GM12878 (cell line): ENCODE data around the gene ETV6. TPM values are rescaled to one million over a fixed set of nuclear protein-coding genes. Genes with fewer than 3 reads are reported as not detected.
A peak's percentile ranks its signal among the peaks of the same experiment; 100 is the strongest.

Source experiments
- ATAC-seq: fragments of 200-7000 bp; cut with Tn5 transposase; 3 replicates; pipeline ENCODE4 v1.9.1; 2020; ENCODE audit warnings: mild to moderate bottlenecking, moderate library complexity
- BruUV-seq: library from RNA; stranded (reverse); fragments of 400-500 nt; replicated peaks from 2 replicates; lab custom pipeline; 2021; lab: Mats Ljungman, UMichigan
- CTCF ChIA-PET: fragments of 300-600 bp; sonication (Branson Sonifier 250); formaldehyde crosslinking; extraction: SDS; loops from one replicate; lab custom pipeline; 2021; ENCODE audit warnings: inconsistent platforms; lab: Yijun Ruan, JAX
- POLR2A ChIA-PET: fragments of 350-600 bp; formaldehyde crosslinking; extraction: SDS; loops from one replicate; lab custom pipeline; 2021; ENCODE audit warnings: inconsistent platforms; lab: Charles Lee
- RAD21 ChIA-PET: fragments of 300-600 bp; sonication (Branson Sonifier 250); formaldehyde crosslinking; loops from one replicate; lab custom pipeline; 2023; ENCODE audit warnings: antibody characterized with exemption; ENCODE audit not compliant: unreplicated experiment; lab: Charles Lee
- SMC1A ChIA-PET: fragments of 300-600 bp; sonication (Branson Sonifier 250); formaldehyde crosslinking; loops from one replicate; lab custom pipeline; 2023; ENCODE audit not compliant: unreplicated experiment, uncharacterized antibody; lab: Charles Lee
- DNase-seq: peaks from one replicate; pipeline ENCODE4 v3.0.0-alpha.2; 2011; ENCODE audit warnings: low read depth, low spot score
- FAIRE-seq: peaks from 3 replicates; lab custom pipeline; 2011; peaks lifted over from hg19 to GRCh38; lab: Jason Lieb, UNC
- H2AFZ ChIP-seq: 2 replicates; pipeline ENCODE4 v1.6.0; 2011; ENCODE audit warnings: low read depth, low read length, control low read depth; ENCODE audit not compliant: control insufficient read depth
- H3K27ac ChIP-seq: 2 replicates; pipeline ENCODE4 v1.5.1; 2011; ENCODE audit warnings: control low read depth; ENCODE audit not compliant: control insufficient read depth, insufficient read depth
- H3K27me3 ChIP-seq, 2 experiments: replicated peaks in 1 of 2; 2 replicates each; pipeline versions ENCODE4 v1.6.0 to v1.6.1; 2011; ENCODE audit warnings: low read length in 1 of 2; ENCODE audit not compliant: control insufficient read depth in 2 of 2, insufficient read depth in 2 of 2
- H3K36me3 ChIP-seq, 2 experiments: 2 replicates each; pipeline ENCODE4 v1.5.1; 2011; ENCODE audit warnings: low read length in 1 of 2; ENCODE audit not compliant: control insufficient read depth in 2 of 2, insufficient read depth in 2 of 2
- H3K4me1 ChIP-seq: 2 replicates; pipeline ENCODE4 v1.6.1; 2011; ENCODE audit warnings: mild to moderate bottlenecking, low read length, moderate library complexity, mixed read lengths; ENCODE audit not compliant: control insufficient read depth, insufficient read depth
- H3K4me2 ChIP-seq: 2 replicates; pipeline ENCODE4 v1.6.0; 2011; ENCODE audit warnings: control low read depth; ENCODE audit not compliant: control insufficient read depth, insufficient read depth
- H3K4me3 ChIP-seq: fragments of 200-600 bp; sonication (generic); 2 replicates; pipeline ENCODE4 v1.5.1; 2016
- H3K79me2 ChIP-seq: 2 replicates; pipeline ENCODE4 v1.6.0; 2011; ENCODE audit warnings: low read length; ENCODE audit not compliant: control insufficient read depth, insufficient read depth
- H3K9ac ChIP-seq: 2 replicates; pipeline ENCODE4 v1.8.0; 2011; ENCODE audit warnings: low read length, control low read depth, mixed read lengths; ENCODE audit not compliant: control insufficient read depth, insufficient read depth
- H3K9me3 ChIP-seq: replicated peaks from 3 replicates; pipeline ENCODE4 v1.5.1; 2011; ENCODE audit warnings: mild to moderate bottlenecking, low read length; ENCODE audit not compliant: control insufficient read depth, insufficient read depth
- H4K20me1 ChIP-seq: 2 replicates; pipeline ENCODE4 v1.6.0; 2011; ENCODE audit not compliant: control insufficient read depth, insufficient read depth
- ATF3 ChIP-seq: IDR thresholded peaks from 2 replicates; pipeline ENCODE4 v1.6.1; 2011; ENCODE audit warnings: low read depth, mild to moderate bottlenecking, low read length, moderate library complexity, borderline replicate concordance; ENCODE audit errors: extremely low read depth
- BACH1 ChIP-seq: fragments of 450-650 bp; IDR thresholded peaks from 2 replicates; pipeline ENCODE4 v1.6.1; 2017; ENCODE audit warnings: mild to moderate bottlenecking, borderline replicate concordance
- ESRRA ChIP-seq: IDR thresholded peaks from 2 replicates; pipeline ENCODE4 v1.6.1; 2012; ENCODE audit warnings: mild to moderate bottlenecking, low read length, improper control_type of control experiment
- KLF5 ChIP-seq: fragments of 450-650 bp; IDR thresholded peaks from 2 replicates; pipeline ENCODE4 v1.6.1; 2014; ENCODE audit warnings: mild to moderate bottlenecking; ENCODE audit not compliant: partially characterized antibody
- NFIC ChIP-seq: IDR thresholded peaks from 2 replicates; pipeline ENCODE4 v1.6.1; 2012; ENCODE audit warnings: low read depth, mild to moderate bottlenecking, inconsistent platforms, low read length, moderate library complexity
- NFYB ChIP-seq: IDR thresholded peaks from 2 replicates; pipeline ENCODE4 v1.6.1; 2011; ENCODE audit warnings: low read depth, mild to moderate bottlenecking, low read length, improper control_type of control experiment, moderate library complexity; ENCODE audit not compliant: insufficient read depth
- POLR2AphosphoS5 ChIP-seq: IDR thresholded peaks from 2 replicates; pipeline ENCODE4 v1.6.1; 2011; ENCODE audit warnings: mild to moderate bottlenecking, low read length, inconsistent platforms
- REST ChIP-seq: IDR thresholded peaks from 2 replicates; pipeline ENCODE4 v1.6.1; 2012; ENCODE audit warnings: mild to moderate bottlenecking, low read depth, low read length
- SKIL ChIP-seq: fragments of 450-650 bp; IDR thresholded peaks from 2 replicates; pipeline ENCODE4 v1.6.1; 2017; ENCODE audit warnings: mild to moderate bottlenecking, low read depth, inconsistent platforms; ENCODE audit not compliant: poor library complexity, severe bottlenecking
- SMAD1 ChIP-seq: fragments of 450-650 bp; IDR thresholded peaks from 2 replicates; pipeline ENCODE4 v1.6.1; 2018; ENCODE audit warnings: mild to moderate bottlenecking, low read depth; ENCODE audit not compliant: partially characterized antibody
- SREBF2 ChIP-seq: IDR thresholded peaks from 2 replicates; pipeline ENCODE4 v1.6.1; 2012; ENCODE audit warnings: mild to moderate bottlenecking, low read length
- TAF1 ChIP-seq: IDR thresholded peaks from 2 replicates; pipeline ENCODE4 v1.6.1; 2011; ENCODE audit warnings: mild to moderate bottlenecking, low read depth, low read length, borderline replicate concordance
- WGBS: methylation state at CpG from one replicate; pipeline ENCODE4 v1.1.6; 2016; ENCODE audit warnings: low lambda C conversion rate; ENCODE audit not compliant: insufficient replicate concordance, insufficient coverage; ENCODE audit errors: missing lambda C conversion rate; 5-methylcytosine and 5-hydroxymethylcytosine counted together
- in situ Hi-C: fragments of 300-500 bp; cut with MboI; formaldehyde crosslinking; loops from 9 replicates; pipeline ENCODE4 v1.14.3; 2018; ENCODE audit warnings: mixed read lengths
- intact Hi-C: fragments of 100-400 bp; cut with micrococcal nuclease; formaldehyde crosslinking; loops from one replicate; pipeline ENCODE4 v1.14.2; 2022; ENCODE audit not compliant: unreplicated experiment
- polyA plus RNA-seq, 11 experiments: library from polyadenylated mRNA; depleted of rRNA in 4 of 11; unstranded in 6 of 11; stranded (reverse) in 5 of 11; fragments of >200 nt; fragmentation: Nextera tagmentation in 4 of 11; fragmentation: Illumina TruSeq in 1 of 11; extraction: Ambion mirVana in 4 of 11; extraction: Trizol in 1 of 11; gene quantifications; 1 replicate in 1 of 11; 2 replicates in 10 of 11; pipeline versions ENCODE4 v1.2.1 to v1.2.3, GENCODE V29; 2011 to 2016; ENCODE audit warnings: inconsistent platforms in 2 of 11, missing spikeins in 2 of 11, low read depth in 1 of 11
- total RNA-seq, 4 experiments: library from RNA; depleted of rRNA in 3 of 4; stranded (reverse); fragments of >200 nt in 3 of 4; fragmentation: Illumina TruSeq in 1 of 4; extraction: Trizol in 1 of 4; gene quantifications; 2 replicates each; pipeline versions ENCODE4 v1.2.1 to v1.2.3, GENCODE V29; 2013 to 2021

The ETV6 gene
- total and polyA plus RNA-seq, 10 of the 15 experiments (the other 5 are each of a cell fraction or from before 2014, with no cell fraction given): 6.6 to 74.8 (median 24.6) TPM

- no peak for TF ChIP-seq REST
- TF ChIP-seq ATF3: no peak
- TF ChIP-seq SKIL: peak; percentile 36
Observed at GRCh38 chr12:11654338-11654737, 4.9 kb downstream of the ETV6 start (continued).

GRCh38 chr12:11654802-11655201 is 5.3 kb downstream of the ETV6 start:
- peaks cover 100% of the 10 kb centered on the region for H3K79me2 ChIP-seq
- RAD21 ChIA-PET: interaction anchor here (0.8 to 7.2 kb wide), 24 partner anchors 10 to 378 kb away, joined by 3 to 75 read pairs (median 4); no protein-coding TSS in a partner anchor
- H3K4me1 ChIP-seq: peaks cover 24% of the 10 kb centered on the region
- BruUV-seq: no TSS peak
- H3K36me3 ChIP-seq: peaks cover 0 to 15% of the 10 kb centered on the region in 2 experiments; a peak in 3 of 4 replicates
- POLR2A ChIA-PET: interaction anchor here (0.8 to 1.7 kb wide), 15 partner anchors 62 to 106 kb away, joined by 3 to 12 read pairs (median 4); no protein-coding TSS in a partner anchor
- FAIRE-seq (no peak), DNase-seq (no peak), ATAC-seq (no peak)
- H3K27ac ChIP-seq: peak overlapping the region; percentile 99
- 48% methylated on average over 2 of the region's 2 CpGs for WGBS
- no peaks in the 10 kb centered on the region; the same call in 1 of the 2 replicates for H4K20me1 ChIP-seq
- H3K4me3 ChIP-seq: peak overlapping the region; percentile 35
- in situ Hi-C loops: loop anchor here (5.0 kb wide), 4 partner anchors 72 to 372 kb away; no protein-coding TSS in a partner anchor
- H3K27me3 ChIP-seq: no peaks in the 10 kb centered on the region
- H3K9ac ChIP-seq: peak overlapping the region; percentile 98
- H3K9me3 ChIP-seq: no peaks in the 10 kb centered on the region
- SMC1A ChIA-PET: interaction anchor here (0.7 to 7.3 kb wide), 34 partner anchors 9 to 378 kb away, joined by 3 to 76 read pairs (median 4); no protein-coding TSS in a partner anchor
- no peak overlapping the region for H2AFZ ChIP-seq
- CTCF ChIA-PET: interaction anchor here (1.0 to 3.7 kb wide), 13 partner anchors 29 to 379 kb away, joined by 3 to 16 read pairs (median 3); no protein-coding TSS in a partner anchor
- peak overlapping the region; percentile 86 for H3K4me2 ChIP-seq
- intact Hi-C loops: loop anchor here (5.0 to 10.0 kb wide), 2 partner anchors 357 to 1070 kb away; no protein-coding TSS in a partner anchor
- TF ChIP-seq BACH1: 0 out of 2 replicates have a peak, but pooled peaks have one; percentile 38
- peak; percentile 49 for TF ChIP-seq KLF5
- TF ChIP-seq POLR2AphosphoS5: peak; percentile 83
- TF ChIP-seq TAF1: no peak
- no peak for TF ChIP-seq ATF3
- no peak for TF ChIP-seq NFIC
- no peak for TF ChIP-seq SREBF2
- peak; percentile 17 for TF ChIP-seq SMAD1
- TF ChIP-seq ESRRA: no peak
- no peak for TF ChIP-seq NFYB
